Neural cell (in vitro differentiated cells): ENCODE results near the gene CNOT2.
"Not testable (repeated sequence)": the region's sequence is repeated elsewhere in the genome, so short reads cannot be mapped to it uniquely, and the experiment has no call there.

ENCODE experiments used
- CTCF ChIP-seq: fragments of 450-650 bp; IDR thresholded peaks from 2 replicates; pipeline ENCODE4 v1.5.1; 2014; ENCODE audit warnings: antibody characterized with exemption, mild to moderate bottlenecking, moderate library complexity; ENCODE audit not compliant: poor library complexity, severe bottlenecking
- EP300 ChIP-seq: fragments of 450-650 bp; conservative IDR thresholded peaks from 2 replicates; pipeline ENCODE4 v1.6.1; 2014; ENCODE audit warnings: antibody characterized with exemption, mild to moderate bottlenecking, moderate library complexity; ENCODE audit not compliant: poor library complexity, severe bottlenecking
- EZH2 ChIP-seq: fragments of 200-600, 300-800 bp; shearing (Covaris generic), sonication (generic); IDR thresholded peaks from 2 replicates; pipeline ENCODE4 v1.6.1; 2014; ENCODE audit warnings: antibody characterized with exemption, low read length, borderline replicate concordance, mild to moderate bottlenecking; ENCODE audit not compliant: insufficient read depth, poor library complexity, severe bottlenecking
- SMC3 ChIP-seq: fragments of 450-650 bp; conservative IDR thresholded peaks from 2 replicates; pipeline ENCODE4 v1.6.1; 2014; ENCODE audit warnings: antibody characterized with exemption, mild to moderate bottlenecking, moderate library complexity; ENCODE audit not compliant: poor library complexity

- not testable (repeated sequence) for TF ChIP-seq CTCF, EZH2, EP300, SMC3
These were observed 149.4 kb downstream of the CNOT2 start for GRCh38 chr12:70392631-70393030.
